Stomach smooth muscle (tissue), 2 donors: ENCODE results near the gene EXO1.
"Not testable (repeated sequence)": the region's sequence is repeated elsewhere in the genome, so short reads cannot be mapped to it uniquely, and the experiment has no call there.

Source experiments
- H3K27ac ChIP-seq: one replicate; pipeline ENCODE4 v1.7.0; 2013; ENCODE audit warnings: mild to moderate bottlenecking, low read length, inconsistent platforms
- H3K27me3 ChIP-seq, 2 donors: one replicate each; pipeline ENCODE4 v1.7.0; 2013; ENCODE audit warnings: low read length in 2 of 2; ENCODE audit not compliant: insufficient read depth in 2 of 2, control insufficient read depth in 1 of 2
- H3K36me3 ChIP-seq, 2 donors: one replicate each; pipeline ENCODE4 v1.7.0; 2013; ENCODE audit warnings: low read length in 2 of 2; ENCODE audit not compliant: control insufficient read depth in 2 of 2, insufficient read depth in 2 of 2
- H3K4me1 ChIP-seq: one replicate; pipeline ENCODE4 v1.7.0; 2013; ENCODE audit warnings: low read length; ENCODE audit not compliant: control insufficient read depth, insufficient read depth
- H3K4me3 ChIP-seq, 2 donors: one replicate each; pipeline ENCODE4 v1.7.0; 2013; ENCODE audit warnings: low read length in 2 of 2
- H3K9ac ChIP-seq, 2 donors: one replicate each; pipeline ENCODE4 v1.7.0; 2013; ENCODE audit warnings: low read length in 2 of 2, mild to moderate bottlenecking in 1 of 2
- H3K9me3 ChIP-seq, 2 donors: one replicate each; pipeline ENCODE4 v1.7.0; 2013; ENCODE audit warnings: low read length in 2 of 2; ENCODE audit not compliant: control insufficient read depth in 2 of 2
- donor health status: healthy.
- donor health status: Pancreatic carcinoma.

The EXO1 gene

GRCh38 chr1:241847796-241848685 is at the start of gene EXO1:
Gene EXO1 (plus strand): TSS chr1:241848204. CDS start chr1:241850426, 2,222 bp downstream.
- peaks cover 6% of the 10 kb centered on the region for H3K4me1 ChIP-seq
- no peaks in the 10 kb centered on the region for H3K27me3 ChIP-seq
- peak within 1 kb of the TSS; percentile 61 to 96 for H3K9ac ChIP-seq
- no peaks in the 10 kb centered on the region for H3K36me3 ChIP-seq
- peak within 1 kb of the TSS; percentile 93 to 94 for H3K4me3 ChIP-seq
- no peaks in the 10 kb centered on the region for H3K9me3 ChIP-seq
- H3K27ac ChIP-seq, result peak within 1 kb of the TSS; percentile 96

- Histone ChIP-seq H3K27ac (no peak overlapping the region), H3K9ac (no peak overlapping the region), H3K4me1 (no peaks in the 10 kb centered on the region), H3K4me3 (no peak overlapping the region), H3K9me3 (no peaks in the 10 kb centered on the region), H3K27me3 (no peaks in the 10 kb centered on the region), H3K36me3 (no peaks in the 10 kb centered on the region)
These were observed 48.6 kb upstream of the EXO1 start for GRCh38 chr1:241799416-241799815.

- no peaks in the 10 kb centered on the region for H3K27me3 ChIP-seq
- H3K4me3 ChIP-seq, result no peak overlapping the region
- H3K27ac ChIP-seq, result no peak overlapping the region
- H3K36me3 ChIP-seq, result no peaks in the 10 kb centered on the region
- H3K9ac ChIP-seq, result no peak overlapping the region
- no peaks in the 10 kb centered on the region for H3K4me1 ChIP-seq
- no peaks in the 10 kb centered on the region for H3K9me3 ChIP-seq
These were observed 47.4 kb upstream of the EXO1 start for GRCh38 chr1:241800640-241801039.

- no peak overlapping the region for H3K9ac ChIP-seq
- H3K36me3 ChIP-seq, result no peaks in the 10 kb centered on the region
- H3K9me3 ChIP-seq, result no peaks in the 10 kb centered on the region
- no peak overlapping the region for H3K4me3 ChIP-seq
- no peaks in the 10 kb centered on the region for H3K27me3 ChIP-seq
- no peaks in the 10 kb centered on the region for H3K4me1 ChIP-seq
- H3K27ac ChIP-seq, result no peak overlapping the region
These were observed 45.1 kb upstream of the EXO1 start for GRCh38 chr1:241802863-241803262.

- H3K4me1 ChIP-seq, H3K27ac ChIP-seq, H3K9me3 ChIP-seq, H3K9ac ChIP-seq, H3K36me3 ChIP-seq, H3K27me3 ChIP-seq, H3K4me3 ChIP-seq: not testable (repeated sequence)
These were observed 43.3 kb upstream of the EXO1 start for GRCh38 chr1:241804706-241805105.

- Histone ChIP-seq H3K36me3 (no peaks in the 10 kb centered on the region), H3K27ac (no peak overlapping the region), H3K4me3 (no peak overlapping the region), H3K9me3 (no peaks in the 10 kb centered on the region), H3K27me3 (no peaks in the 10 kb centered on the region), H3K9ac (no peak overlapping the region), H3K4me1 (no peaks in the 10 kb centered on the region)
These were observed 39.7 kb upstream of the EXO1 start for GRCh38 chr1:241808265-241808664.

GRCh38 chr1:241810769-241811405 is 37.1 kb upstream of the EXO1 start:
- H3K9ac ChIP-seq, result no peak overlapping the region
- H3K36me3 ChIP-seq, result no peaks in the 10 kb centered on the region
- no peak overlapping the region for H3K4me3 ChIP-seq
- H3K4me1 ChIP-seq, result no peaks in the 10 kb centered on the region
- H3K27ac ChIP-seq, result no peak overlapping the region
- no peaks in the 10 kb centered on the region for H3K9me3 ChIP-seq
- no peaks in the 10 kb centered on the region for H3K27me3 ChIP-seq

GRCh38 chr1:241813768-241814320 is 34.2 kb upstream of the EXO1 start:
- Histone ChIP-seq H3K4me3 (no peak overlapping the region), H3K9me3 (no peaks in the 10 kb centered on the region), H3K27ac (no peak overlapping the region), H3K27me3 (no peaks in the 10 kb centered on the region), H3K36me3 (no peaks in the 10 kb centered on the region), H3K9ac (no peak overlapping the region), H3K4me1 (no peaks in the 10 kb centered on the region)

- Histone ChIP-seq H3K27me3 (no peaks in the 10 kb centered on the region), H3K4me1 (no peaks in the 10 kb centered on the region), H3K4me3 (no peak overlapping the region), H3K9ac (no peak overlapping the region), H3K36me3 (no peaks in the 10 kb centered on the region), H3K9me3 (no peaks in the 10 kb centered on the region), H3K27ac (no peak overlapping the region)
These were observed 32.0 kb upstream of the EXO1 start for GRCh38 chr1:241816008-241816407.

GRCh38 chr1:241817331-241817792 is 30.6 kb upstream of the EXO1 start:
- Histone ChIP-seq H3K27ac (no peak overlapping the region), H3K4me3 (no peak overlapping the region)

More at GRCh38 chr1:241817331-241817792, 30.6 kb upstream of the EXO1 start:
- Histone ChIP-seq H3K36me3 (no peaks in the 10 kb centered on the region), H3K4me1 (no peaks in the 10 kb centered on the region), H3K27me3 (no peaks in the 10 kb centered on the region), H3K9ac (no peak overlapping the region), H3K9me3 (no peaks in the 10 kb centered on the region)
